MCF 10A (cell line): Measurements from ENCODE around the gene KCTD11. TPM values are rescaled to one million over a fixed set of nuclear protein-coding genes. Genes with fewer than 3 reads are reported as not detected.
A peak's percentile ranks its signal among the peaks of the same experiment; 100 is the strongest.

Experiments
- BruUV-seq: library from RNA; stranded (reverse); fragments of 400-500 nt; replicated peaks from 2 replicates; lab custom pipeline; 2021; lab: Mats Ljungman, UMichigan
- CTCF ChIA-PET: fragments of 300-600 bp; sonication (Branson Sonifier 250); formaldehyde crosslinking; extraction: SDS; loops from one replicate; lab custom pipeline; 2021; ENCODE audit warnings: antibody characterized with exemption, inconsistent platforms; lab: Yijun Ruan, JAX
- POLR2A ChIA-PET: fragments of 300-600, 350-650 bp; sonication (Branson Sonifier 250); formaldehyde crosslinking; extraction: SDS; loops from one replicate; lab custom pipeline; 2020; ENCODE audit warnings: antibody characterized with exemption, inconsistent platforms; lab: Yijun Ruan, JAX
- DNase-seq: peaks from one replicate; pipeline ENCODE4 v3.0.0-alpha.2; 2018; ENCODE audit not compliant: unreplicated experiment
- H3K27ac Mint-ChIP-seq: one replicate; pipeline ENCODE4 v1.8.0; 2022; ENCODE audit warnings: mild to moderate bottlenecking, low read depth, mixed read lengths; ENCODE audit not compliant: unreplicated experiment
- H3K27me3 Mint-ChIP-seq: one replicate; pipeline ENCODE4 v1.8.0; 2022; ENCODE audit warnings: mixed read lengths; ENCODE audit not compliant: insufficient read depth, unreplicated experiment
- H3K36me3 Mint-ChIP-seq: one replicate; pipeline ENCODE4 v1.8.0; 2022; ENCODE audit warnings: mild to moderate bottlenecking, moderate library complexity, mixed read lengths; ENCODE audit not compliant: insufficient read depth, unreplicated experiment
- H3K4me1 Mint-ChIP-seq: one replicate; pipeline ENCODE4 v1.8.0; 2022; ENCODE audit warnings: mixed read lengths; ENCODE audit not compliant: insufficient read depth, unreplicated experiment
- H3K4me3 Mint-ChIP-seq: one replicate; pipeline ENCODE4 v1.8.0; 2022; ENCODE audit warnings: mild to moderate bottlenecking, moderate library complexity, mixed read lengths; ENCODE audit not compliant: unreplicated experiment
- H3K9me3 Mint-ChIP-seq: one replicate; pipeline ENCODE4 v1.8.0; 2022; ENCODE audit warnings: mixed read lengths; ENCODE audit not compliant: unreplicated experiment
- intact Hi-C: fragments of 100-400 bp; cut with micrococcal nuclease; formaldehyde crosslinking; loops from 2 replicates; pipeline ENCODE4 v1.14.1; 2022
- total RNA-seq: library from RNA; stranded (reverse); gene quantifications from 2 replicates; pipeline ENCODE4 v1.2.3, GENCODE V29; 2022
- TF ChIP-seq, protein P1 (sequence below): fragments of 200-600 bp; IDR thresholded peaks from one replicate; pipeline ENCODE4 v1.8.0; 2022; ENCODE audit warnings: antibody characterized with exemption, mild to moderate bottlenecking; ENCODE audit not compliant: unreplicated experiment

Gene KCTD11
- total RNA-seq, 1 experiment from 2014 or later, result 10.1 TPM

DNA sequence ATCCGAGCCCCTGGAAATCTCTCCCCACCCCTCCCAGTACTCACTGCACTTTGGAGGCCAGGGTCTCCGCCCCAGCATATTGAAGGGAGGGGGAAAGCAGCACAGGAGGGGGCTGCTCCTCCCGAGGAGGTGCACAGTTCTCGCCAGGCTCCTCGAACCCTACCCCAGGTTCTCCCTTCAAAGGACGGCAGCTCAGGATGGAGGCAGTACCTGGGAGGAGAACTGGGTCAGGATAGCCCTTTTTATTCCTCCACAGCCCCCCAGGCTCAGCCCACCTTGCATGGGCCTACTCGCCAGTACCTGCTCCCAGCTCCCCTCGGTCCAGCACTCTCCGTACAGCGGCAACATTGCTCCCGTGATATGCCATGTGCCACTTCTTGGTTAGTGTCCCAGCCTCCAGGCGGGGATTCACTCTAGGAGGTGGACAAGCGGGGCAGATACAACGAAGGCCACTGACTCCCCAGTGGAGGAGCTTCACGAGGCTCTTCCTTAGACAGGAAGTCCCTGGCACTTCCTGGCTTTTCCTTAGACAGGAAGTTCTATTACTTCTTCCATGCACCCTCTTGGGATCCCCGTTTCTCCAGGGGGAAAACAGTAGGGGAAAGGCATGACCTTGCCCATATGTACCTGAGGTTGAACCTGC lies 34.7 kb upstream of the KCTD11 start:
- TF ChIP-seq, protein P1, sequence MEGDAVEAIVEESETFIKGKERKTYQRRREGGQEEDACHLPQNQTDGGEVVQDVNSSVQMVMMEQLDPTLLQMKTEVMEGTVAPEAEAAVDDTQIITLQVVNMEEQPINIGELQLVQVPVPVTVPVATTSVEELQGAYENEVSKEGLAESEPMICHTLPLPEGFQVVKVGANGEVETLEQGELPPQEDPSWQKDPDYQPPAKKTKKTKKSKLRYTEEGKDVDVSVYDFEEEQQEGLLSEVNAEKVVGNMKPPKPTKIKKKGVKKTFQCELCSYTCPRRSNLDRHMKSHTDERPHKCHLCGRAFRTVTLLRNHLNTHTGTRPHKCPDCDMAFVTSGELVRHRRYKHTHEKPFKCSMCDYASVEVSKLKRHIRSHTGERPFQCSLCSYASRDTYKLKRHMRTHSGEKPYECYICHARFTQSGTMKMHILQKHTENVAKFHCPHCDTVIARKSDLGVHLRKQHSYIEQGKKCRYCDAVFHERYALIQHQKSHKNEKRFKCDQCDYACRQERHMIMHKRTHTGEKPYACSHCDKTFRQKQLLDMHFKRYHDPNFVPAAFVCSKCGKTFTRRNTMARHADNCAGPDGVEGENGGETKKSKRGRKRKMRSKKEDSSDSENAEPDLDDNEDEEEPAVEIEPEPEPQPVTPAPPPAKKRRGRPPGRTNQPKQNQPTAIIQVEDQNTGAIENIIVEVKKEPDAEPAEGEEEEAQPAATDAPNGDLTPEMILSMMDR, result no peak
- no TSS peak for BruUV-seq
- ChIA-PET CTCF (interaction anchor here (0.6 to 1.8 kb wide), 3 partner anchors 10 to 243 kb away, joined by 3 read pairs; no protein-coding TSS in a partner anchor), POLR2A (interaction anchor here (0.9 to 1.4 kb wide), 2 partner anchors 12 to 34 kb away, joined by 3 to 4 read pairs; partner anchors contain the start of gene NEURL4)
- Mint-ChIP-seq H3K36me3 (peaks cover 88% of the 10 kb centered on the region), H3K9me3 (no peaks in the 10 kb centered on the region), H3K4me3 (peak overlapping the region; percentile 27), H3K27ac (no peak overlapping the region), H3K27me3 (no peaks in the 10 kb centered on the region), H3K4me1 (peaks cover 17% of the 10 kb centered on the region)
- DNase-seq, result no peak
- intact Hi-C loops, result no loop called here

DNA sequence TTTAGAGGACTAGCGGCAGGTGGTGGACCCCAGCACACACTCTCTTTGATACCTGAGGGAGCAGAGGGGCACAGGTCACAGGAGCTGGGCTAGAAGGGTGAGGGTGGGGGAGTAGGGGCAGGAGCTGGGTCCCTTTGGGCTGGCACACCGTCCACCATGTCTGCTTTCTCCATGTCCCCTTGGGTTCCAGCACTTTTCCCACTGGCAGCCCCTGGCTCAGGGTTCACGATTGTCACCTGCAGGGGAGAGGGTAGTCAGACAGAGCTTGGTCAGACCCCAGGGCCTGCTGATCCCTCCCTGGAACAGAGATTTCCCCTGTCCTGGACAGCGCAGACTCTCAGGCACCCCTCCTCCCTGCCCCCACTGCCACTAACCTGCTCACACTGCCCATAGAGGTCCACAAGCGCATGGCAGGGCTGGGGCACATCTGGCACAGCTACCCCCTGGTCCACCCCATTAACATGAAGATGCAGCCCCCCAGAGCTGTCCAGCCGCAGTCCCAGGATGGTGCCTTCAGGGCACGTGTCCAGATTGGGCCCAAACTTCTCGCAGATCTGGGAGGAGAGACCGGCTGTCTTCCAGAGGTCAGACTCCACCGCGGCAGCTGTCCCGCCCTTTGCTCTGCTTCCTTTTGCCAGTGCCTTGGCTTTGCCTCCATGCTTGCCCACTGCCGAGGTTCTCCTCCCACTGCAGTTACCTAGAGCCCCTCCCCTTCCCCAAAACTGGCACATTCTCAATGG lies 33.7 kb upstream of the KCTD11 start:
- Mint-ChIP-seq H3K4me1 (peaks cover 13% of the 10 kb centered on the region), H3K27me3 (no peaks in the 10 kb centered on the region), H3K27ac (no peak overlapping the region), H3K9me3 (no peaks in the 10 kb centered on the region), H3K4me3 (no peak overlapping the region), H3K36me3 (peaks cover 85% of the 10 kb centered on the region)
- intact Hi-C loops, result no loop called here
- TF ChIP-seq, protein P1, result no peak
- ChIA-PET POLR2A (interaction anchor here (0.9 kb wide), 1 partner anchor 33 kb away, joined by 4 read pairs; no protein-coding TSS in a partner anchor), CTCF (interaction anchor here (1.8 kb wide), 1 partner anchor 9 kb away, joined by 3 read pairs; no protein-coding TSS in a partner anchor)
- no peak for DNase-seq
- BruUV-seq, result no TSS peak

DNA sequence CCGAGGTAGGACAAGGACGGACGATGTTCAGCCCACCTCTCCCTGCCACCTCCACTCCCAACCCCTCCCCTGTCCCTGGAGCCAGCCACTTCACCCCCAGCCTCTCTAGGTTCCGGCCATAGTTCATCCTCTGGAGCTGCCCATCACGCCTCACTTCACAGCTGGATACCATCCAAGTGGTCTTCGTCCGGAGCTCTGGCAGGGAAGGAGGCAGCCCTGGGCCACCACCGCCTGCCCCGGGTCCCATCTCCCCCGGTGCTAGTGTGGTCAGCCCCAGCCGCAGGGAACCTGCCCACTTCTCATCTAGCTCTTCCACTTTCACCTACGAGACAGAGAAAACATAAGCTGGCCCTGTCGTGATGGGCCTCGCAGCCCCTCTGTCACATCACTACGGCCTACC lies 30.5 kb upstream of the KCTD11 start:
- Mint-ChIP-seq H3K27me3 (no peaks in the 10 kb centered on the region), H3K9me3 (no peaks in the 10 kb centered on the region), H3K4me3 (no peak overlapping the region), H3K4me1 (peaks cover 2% of the 10 kb centered on the region), H3K27ac (no peak overlapping the region), H3K36me3 (peaks cover 85% of the 10 kb centered on the region)
- no peak for DNase-seq
- BruUV-seq, result no TSS peak
- ChIA-PET CTCF (interaction anchor here (0.6 kb wide), 1 partner anchor 1087 kb away, joined by 3 read pairs; no protein-coding TSS in a partner anchor), POLR2A (no interaction called here)
- intact Hi-C loops, result no loop called here
- TF ChIP-seq, protein P1, result no peak
